Measurements from ENCODE around the gene MEPCE.

DNA sequence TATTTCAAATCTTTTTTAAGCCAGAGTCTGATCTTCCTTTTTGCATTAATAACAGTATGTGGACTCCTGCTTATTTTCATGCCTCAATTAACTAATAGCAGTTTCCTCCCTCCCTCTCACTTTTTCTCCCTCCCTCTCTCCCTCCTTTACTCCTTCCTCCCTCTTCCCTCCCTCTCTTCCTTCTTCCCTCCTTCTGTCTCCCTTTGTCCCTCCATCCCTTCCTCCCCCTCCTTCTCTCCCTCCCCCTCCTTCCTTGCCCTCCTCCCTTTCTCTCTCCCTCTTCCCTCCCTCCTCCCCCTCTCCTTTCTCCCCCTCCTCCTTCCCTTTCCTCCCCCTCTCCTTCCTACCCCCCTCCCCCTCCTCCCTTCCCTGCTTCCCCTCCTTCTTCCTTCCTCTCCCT, 3.1 kb upstream of the MEPCE start:
- TF ChIP-seq, protein P1, sequence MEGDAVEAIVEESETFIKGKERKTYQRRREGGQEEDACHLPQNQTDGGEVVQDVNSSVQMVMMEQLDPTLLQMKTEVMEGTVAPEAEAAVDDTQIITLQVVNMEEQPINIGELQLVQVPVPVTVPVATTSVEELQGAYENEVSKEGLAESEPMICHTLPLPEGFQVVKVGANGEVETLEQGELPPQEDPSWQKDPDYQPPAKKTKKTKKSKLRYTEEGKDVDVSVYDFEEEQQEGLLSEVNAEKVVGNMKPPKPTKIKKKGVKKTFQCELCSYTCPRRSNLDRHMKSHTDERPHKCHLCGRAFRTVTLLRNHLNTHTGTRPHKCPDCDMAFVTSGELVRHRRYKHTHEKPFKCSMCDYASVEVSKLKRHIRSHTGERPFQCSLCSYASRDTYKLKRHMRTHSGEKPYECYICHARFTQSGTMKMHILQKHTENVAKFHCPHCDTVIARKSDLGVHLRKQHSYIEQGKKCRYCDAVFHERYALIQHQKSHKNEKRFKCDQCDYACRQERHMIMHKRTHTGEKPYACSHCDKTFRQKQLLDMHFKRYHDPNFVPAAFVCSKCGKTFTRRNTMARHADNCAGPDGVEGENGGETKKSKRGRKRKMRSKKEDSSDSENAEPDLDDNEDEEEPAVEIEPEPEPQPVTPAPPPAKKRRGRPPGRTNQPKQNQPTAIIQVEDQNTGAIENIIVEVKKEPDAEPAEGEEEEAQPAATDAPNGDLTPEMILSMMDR (IDR thresholded peaks at IDR 0.05), result no peak
- TF ChIP-seq POLR2AphosphoS5 (IDR thresholded peaks at IDR 0.05) (no peak), POLR2A (IDR thresholded peaks at IDR 0.05) (no peak), EP300 (IDR thresholded peaks at IDR 0.05) (no peak)

All from stomach (tissue), 4 donors.